GM21381 (cell line): ENCODE measurements around the gene SCG5.

Source experiments
- ATAC-seq: cut with Tn5 transposase; IDR thresholded peaks from one replicate; pipeline ENCODE4 v1.9.1; 2021; ENCODE audit warnings: mild to moderate bottlenecking, moderate library complexity; ENCODE audit not compliant: unreplicated experiment

SCG5 gene

DNA sequence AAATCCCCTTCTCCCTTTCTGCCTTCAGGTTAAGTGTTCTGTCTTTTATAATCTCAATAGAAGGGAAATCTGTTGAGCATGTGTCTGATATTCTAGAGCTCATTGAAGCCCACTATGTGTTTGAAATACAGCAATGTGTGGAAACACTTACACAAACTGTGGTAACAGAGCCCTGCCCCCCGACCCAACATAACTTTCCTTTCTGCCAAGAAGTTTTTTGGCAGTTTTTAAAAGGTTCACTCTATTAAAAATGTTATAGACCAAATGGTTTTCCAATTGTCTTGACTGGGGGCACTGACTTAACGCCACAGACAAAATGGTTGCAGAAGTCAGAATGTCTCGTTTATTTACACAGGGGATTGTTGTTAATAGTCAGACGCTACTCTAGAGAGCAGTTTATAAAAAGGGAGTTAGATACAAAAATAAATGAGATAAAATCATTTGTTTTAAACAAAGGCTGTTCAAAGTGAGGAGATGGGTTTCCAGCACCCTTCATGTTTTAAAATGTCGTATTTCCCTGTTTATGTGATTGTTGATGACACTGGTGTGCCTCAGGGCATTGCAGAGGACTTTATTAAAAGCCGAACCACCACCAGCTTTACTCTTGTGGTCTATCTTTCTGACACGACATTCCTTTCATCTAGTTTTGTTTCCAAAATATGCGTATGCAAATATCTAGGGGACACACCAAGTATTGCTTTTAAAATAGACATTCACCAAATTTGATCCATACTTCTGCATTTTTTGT is 49.6 kb downstream of the SCG5 start:
- ATAC-seq, result no peak

DNA sequence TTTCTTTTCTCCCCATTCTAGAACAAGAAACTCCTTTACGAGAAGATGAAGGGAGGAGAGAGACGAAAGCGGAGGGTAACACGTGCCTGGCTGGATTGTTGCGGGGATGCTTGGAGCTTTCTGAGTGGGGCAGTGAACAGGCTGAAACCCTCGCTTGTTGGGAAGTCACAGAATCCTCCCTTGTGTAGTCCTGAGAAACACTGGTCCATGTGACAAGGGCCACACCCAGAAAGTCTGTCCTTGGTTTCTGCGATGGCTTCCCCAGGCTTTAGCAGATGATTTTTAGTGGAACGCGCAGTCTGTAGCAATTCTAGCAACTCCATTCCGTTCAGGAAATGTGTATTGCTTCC is 50.2 kb downstream of the SCG5 start:
- no peak for ATAC-seq

DNA sequence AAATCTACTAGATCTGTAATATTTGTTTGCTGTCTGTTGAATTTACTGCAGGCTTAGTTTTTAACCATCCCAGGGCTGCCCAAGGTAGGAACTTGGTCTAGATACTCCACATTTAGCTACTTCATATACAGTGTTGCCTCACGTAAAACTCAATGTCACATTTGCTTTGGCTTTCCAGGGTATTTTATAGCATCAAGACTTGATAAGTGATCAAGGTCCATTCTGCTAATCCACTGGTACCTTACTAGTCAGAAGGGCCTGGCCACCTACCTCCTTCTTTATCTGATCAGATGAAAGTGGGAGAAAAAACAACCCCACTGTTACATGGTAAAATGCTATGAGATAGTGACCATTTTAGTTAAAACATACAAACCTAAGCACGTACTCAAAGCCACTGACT is 50.8 kb downstream of the SCG5 start:
- ATAC-seq, result no peak

DNA sequence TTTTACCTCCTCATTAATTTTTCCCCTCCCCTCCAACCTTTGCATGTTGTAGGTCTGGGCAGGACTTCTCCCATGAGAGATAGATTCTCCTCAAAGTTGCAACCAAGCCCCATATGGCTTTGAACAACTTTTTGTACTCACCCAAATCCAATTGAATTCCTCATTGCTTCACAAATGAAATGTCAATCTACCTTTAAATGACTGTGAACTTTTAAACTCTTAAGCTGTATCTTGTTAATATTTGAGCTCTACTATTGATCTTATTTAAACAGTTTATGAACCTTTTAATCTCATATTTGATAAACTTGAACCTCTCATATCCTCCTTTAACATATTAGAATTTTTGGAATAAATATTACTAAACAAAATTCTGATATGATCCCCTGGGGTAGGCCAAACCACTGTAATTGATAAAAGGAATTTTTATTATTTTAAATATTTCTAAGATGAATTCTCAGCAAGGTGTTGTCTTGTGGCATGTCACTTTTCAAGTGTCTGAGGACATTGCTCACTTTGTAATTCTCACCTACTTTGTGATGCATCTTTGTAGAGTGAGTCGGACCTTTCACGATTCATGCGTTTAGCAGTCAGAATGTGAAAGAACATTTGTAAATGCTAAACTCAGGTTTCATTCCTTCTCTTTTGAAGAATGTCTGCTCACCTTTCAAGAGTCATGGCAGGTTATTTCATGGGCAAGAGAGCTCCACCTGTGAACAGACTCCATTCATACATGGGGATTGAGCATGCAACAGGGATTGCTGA is 52.9 kb downstream of the SCG5 start:
- ATAC-seq, result no peak

DNA sequence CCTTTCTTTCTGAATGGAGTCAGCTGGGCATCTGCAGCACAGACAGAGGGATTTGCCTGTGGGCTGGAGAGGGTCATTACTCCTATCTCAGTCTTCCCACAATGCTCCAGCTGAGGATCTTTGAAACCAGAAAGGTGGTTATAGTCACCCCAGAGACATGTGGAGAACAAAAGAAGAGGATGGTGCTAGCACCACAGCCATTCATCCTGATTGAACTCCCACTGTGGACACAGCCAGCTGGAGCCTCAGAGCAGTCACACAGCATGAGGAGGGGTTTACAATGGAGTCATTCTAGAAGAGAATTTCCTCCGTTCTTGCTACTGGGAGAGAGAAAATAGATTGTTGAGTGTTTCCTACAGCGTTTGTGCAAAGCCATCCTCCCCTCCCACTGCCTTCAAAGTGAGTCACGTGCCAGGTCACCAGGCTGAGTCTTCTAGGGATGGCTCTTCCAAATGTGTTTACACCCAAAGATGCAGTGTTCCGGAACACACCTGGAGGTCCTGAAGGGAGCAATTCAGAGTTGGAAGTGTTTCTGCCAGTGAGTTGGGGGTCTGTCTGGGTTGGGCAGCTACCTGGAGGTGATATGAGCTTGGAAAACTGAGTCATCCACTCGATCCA is 57.4 kb downstream of the SCG5 start:
- ATAC-seq, result no peak

DNA sequence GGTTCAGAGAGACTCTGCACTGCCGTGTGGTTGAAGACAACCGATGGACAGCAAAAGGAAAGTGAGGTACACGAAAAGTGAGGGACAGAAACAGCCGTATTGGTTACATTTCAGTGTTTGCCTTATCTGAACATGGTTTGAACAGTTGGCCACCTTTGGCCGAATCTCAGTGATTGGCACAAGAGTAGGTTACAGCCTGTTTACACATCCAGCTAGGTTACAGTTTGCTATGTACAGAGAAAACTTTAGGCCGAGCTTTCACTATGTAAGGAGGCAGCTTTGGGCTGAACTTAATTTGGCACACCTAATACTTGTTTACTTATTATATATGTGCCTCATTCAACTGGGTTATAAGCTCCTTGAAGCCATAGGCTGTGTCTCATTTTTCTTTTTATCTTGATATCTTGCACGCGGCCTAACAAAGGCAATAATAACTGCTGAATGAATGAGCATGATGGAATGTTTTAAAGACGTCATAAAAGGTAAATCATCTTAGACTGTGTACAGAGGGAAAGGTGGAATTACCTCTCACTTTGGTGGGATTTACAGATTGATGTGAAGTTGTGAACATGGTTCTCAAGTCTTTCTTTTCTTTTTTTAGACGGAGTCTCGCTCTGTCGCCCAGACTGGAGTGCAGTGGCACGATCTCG is 59.1 kb downstream of the SCG5 start:
- no peak for ATAC-seq

DNA sequence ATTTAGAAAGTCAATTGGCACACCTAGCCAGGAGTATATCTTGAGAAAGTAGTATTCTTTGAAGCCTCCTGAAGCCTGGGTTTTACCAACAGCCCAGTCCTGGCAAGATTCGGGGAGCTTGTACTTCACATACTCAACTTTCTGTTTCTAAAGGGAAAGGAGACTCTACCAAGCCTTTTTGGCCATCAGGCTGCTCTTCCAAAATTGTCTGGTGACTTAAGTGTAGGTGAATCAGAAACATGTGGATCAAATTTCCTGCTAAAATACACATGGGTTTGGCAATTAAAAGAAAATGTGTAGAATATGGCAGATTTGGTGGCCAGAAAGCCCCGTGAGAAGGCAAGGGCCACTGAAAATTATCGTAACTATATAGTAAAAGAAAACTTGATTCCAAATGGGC is 60.4 kb downstream of the SCG5 start:
- no peak for ATAC-seq

DNA sequence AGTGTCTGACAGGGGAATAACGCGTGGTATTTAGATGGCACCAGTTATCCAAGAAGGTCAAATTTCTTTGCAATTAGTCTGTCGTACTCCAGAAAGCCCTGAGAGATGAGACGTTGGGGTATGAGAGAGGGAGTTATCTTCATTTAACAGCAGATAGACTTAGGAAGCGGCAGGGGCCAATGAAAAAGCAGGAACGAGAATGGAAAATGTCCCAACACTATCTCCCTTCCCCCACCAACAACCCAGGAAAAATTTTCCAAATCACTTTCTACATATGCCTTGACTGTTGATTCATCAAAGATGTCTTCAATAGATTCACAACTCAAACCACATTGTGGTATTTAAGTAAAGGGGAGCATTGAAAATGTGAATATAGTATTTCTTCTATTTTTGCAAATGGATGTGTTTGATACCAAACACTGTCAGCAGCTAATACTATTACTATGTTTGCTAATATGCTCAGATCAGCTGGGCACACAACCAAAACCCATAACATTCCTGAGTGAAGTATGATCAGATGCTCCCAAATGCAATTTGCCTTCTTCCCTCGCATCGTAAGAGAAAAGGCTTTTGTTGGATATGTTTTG is 63.0 kb downstream of the SCG5 start:
- ATAC-seq, result no peak

DNA sequence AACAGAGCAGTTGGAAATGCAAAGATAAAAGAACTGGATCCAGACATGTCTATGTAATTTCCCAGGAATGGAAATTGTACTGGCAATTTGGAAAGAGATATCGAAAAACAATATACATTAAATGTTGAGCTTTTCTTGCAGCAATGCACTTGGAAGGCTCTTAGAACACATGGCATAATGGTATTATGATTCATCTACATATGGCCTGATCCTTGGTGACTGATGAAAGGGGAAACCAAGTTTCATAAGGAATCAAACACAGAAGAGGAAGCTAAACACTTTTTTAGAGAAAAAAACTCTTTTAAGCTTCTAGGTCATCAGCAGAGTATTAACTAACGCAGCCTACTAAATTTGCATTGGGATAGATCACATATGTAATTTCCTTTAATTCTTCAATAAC is 63.9 kb downstream of the SCG5 start:
- ATAC-seq, result no peak

DNA sequence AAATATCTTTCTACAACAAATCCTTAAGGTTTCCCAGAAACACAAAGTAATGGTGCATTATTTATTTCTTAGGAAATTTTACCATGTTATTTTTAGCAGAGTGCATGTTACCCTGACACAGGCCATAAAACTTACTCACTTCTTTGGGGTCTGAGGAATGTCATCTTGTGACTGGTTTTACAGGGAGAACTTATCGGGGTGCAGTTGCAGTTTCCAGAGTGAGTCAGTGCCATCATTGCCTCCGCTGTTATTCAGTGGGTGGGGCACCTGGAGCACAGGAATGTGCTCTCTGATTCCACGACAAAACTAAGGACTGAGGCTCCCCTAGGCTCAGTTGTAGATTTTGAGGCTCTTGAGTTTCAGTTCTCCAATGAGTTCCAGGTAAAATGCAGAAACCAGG is 65.2 kb downstream of the SCG5 start:
- no peak for ATAC-seq

DNA sequence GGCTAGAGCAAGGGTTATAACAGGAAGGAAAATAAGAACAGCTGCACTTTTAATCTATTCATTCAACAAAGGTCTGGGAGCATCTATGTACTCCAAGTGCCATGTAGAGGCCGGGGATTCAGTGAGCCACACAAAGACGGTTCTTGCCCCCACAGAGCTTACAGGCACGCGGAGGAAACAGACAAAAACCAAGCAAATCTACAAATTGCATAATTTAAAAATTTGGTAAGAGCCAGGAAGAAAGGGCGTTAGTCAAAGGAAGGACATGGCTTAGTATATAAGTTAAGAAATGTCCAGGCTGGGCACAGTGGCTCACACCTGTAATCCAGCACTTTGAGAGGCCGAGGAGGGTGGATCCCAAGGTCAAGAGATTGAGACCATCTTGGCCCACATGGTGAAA is 65.9 kb downstream of the SCG5 start:
- no peak for ATAC-seq

DNA sequence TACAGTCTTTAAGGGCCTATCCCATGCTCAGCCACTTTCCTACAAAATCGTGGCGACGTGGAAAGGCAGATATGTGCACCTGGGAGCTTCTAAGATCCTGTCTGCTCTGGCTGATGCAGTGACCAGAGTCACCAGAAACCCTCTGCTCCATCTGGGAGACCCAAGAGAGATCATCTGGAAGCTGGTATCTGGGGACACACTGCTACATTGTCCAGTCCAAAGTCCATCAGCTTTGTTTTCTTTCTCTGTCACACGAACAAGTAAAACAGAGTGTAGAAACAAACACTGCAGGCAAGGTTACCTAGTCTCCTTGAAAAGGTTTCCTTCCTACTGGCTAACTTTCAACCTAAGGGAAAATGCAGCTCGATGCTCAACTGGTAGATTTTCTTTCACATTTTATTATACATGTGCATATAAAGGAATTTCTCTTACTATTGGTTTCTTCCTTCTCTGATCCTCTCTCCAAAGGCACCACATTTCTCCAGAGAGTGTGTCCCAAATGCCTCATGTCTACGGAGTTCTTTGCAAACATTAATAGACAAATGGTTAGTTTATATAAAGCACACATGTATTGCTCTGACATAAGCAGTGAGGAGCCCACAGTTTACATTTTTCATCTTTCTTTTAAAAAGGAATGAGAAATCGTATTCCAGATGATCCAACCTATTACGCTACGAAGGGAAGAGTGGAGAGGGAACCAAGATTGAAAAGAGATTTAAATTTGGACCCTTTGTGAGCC is 68.0 kb downstream of the SCG5 start:
- ATAC-seq, result no peak

DNA sequence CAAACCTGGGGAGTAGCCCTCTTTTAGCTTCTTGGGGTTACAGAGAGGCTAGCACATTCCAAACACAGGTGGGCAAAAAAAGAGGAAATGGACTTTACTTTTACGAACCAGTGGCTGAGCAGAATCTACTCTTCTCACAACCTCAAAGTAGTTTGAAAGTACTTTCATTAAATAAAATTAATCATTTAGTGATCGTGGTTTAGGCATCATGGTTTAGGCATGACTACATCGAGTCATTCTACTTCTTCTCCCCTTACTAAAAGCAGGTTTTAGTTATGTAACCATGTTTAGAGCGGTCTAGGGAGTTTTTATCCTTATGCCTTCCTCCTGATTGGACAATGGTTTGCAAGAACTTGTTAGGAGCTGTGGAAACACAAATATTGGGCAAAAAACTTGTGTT is 73.8 kb downstream of the SCG5 start:
- ATAC-seq, result peak; percentile 48

DNA sequence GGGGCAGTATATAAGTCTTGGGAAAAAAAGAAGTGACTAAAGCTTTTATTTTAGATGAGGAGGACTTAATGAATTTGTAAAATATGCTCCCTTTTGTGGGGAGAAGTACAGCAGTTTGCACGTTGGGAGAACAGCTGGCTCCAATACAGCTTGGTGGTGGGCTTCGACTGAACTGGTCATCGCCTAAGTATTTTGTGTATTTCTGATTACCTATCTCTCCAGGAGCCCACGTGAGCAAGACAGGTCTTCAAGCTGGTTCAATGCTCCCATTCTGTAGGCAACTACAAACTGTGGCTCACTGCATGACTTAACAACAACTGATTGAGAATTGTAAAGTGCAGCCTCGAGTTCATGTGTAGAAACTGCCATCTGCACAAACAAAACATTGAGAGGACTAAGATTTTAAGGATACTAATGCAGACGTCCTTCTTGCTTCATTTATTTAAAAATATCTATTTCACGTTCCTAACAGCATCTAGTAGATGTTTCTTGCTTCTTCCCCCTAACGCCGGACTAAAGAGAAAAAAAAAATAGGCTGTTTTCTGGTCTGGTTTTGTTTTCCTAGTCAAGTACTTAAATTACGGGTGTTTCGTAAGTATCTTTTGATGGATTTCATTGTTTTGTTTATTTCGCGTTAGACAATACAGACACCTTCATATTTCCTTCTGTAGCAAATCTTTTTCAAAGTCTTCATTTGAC is 74.9 kb downstream of the SCG5 start:
- no peak for ATAC-seq

DNA sequence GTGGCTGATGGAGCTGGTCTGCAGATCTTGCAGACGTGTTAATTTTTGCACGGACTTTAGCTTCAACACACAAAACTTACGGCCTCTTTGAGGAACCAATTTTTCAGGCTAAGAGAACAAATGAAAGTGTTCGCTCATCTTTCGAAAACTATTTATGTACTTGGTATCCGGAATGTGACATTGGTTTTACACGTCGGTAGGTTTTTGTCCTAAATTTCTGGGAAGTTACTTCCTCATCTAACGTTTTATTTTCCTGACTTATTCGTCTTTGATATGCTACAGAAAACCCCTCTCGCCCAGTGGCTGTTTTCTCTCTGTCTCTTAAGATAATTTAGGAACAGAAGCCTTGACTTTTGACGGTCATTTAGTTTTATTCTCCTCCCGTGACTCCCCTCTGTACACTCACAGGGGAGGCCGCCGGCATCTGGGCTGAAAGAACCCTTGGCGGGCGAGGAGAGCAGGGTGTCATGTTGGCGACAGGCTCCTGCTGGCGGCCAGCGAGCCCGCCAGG is 75.5 kb downstream of the SCG5 start:
- no peak for ATAC-seq

DNA sequence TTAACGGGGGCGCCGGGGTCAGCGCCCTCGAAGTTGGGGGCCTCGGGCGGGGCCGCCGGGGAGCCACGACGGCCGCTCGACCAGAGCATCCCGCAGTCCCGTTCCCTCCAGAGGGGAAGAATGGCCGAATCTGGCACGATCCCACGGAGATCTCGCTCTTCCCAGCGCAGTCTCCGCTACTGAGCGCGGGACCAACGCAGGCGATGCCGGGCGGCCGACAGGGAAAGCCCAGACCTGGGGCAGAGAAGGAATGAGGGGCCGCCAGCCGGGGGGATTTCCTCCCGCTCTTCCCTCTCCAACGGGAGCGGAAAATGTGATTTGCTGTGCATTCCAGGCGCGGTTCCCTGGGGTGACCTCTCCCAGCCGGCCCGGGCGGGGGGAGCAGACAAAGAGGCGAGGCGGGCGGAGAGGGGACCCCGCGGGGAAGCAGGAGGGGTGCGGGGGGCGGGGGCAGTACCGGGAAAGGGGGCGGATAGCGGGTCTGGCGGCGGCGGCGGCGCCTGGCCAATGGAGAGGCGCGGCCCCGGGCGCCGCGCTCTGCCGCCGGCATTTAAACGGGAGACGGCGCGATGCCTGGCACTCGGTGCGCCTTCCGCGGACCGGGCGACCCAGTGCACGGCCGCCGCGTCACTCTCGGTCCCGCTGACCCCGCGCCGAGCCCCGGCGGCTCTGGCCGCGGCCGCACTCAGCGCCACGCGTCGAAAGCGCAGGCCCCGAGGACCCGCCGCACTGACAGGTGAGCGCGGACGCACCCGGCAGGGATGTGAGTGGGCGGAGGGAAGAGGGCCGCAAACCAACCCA is 76.1 kb downstream of the SCG5 start, which contains the start of gene GREM1:
Gene GREM1 (plus strand): TSS at position 579 of the 801 bp plus-strand sequence. CDS start 12,687 bp downstream, outside the sequence.
- no peak for ATAC-seq

DNA sequence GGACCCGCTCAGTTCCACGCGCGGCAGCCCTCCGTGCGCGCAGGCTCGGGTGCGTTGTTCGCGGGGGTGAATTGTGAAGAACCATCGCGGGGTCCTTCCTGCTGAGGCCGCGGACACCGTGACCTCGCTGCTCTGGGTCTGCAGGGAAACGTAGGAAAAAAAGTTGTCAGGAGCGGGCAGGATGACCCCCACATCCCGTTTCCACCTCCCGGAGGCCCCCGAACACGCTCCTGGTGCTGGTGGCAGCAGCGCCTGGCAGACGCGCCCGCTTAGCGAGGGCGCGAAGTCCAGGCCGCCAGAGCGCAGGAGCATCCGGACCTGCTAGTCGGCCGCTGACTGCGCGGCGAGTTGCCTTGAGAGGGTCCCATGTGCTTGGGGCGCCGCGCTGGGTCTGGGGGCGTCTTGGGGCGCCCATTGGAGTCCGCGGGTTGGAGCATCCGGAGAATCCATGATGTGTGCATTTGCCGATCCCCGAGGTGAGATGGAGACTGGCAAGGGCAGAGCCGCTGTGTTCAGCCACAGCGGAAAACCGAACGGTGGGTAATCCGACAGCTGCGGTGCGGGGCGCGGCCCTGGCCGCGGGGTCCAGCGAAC is 76.8 kb downstream of the SCG5 start:
- ATAC-seq, result no peak
